KMS-11 (cell line): ENCODE data around the gene CYTH2.

Experiments used
- H2AFZ ChIP-seq: fragments of 200-600 bp; sonication (generic); 2 replicates; pipeline ENCODE4 v1.6.1; 2016; ENCODE audit warnings: antibody characterized with exemption, mixed run types, low read depth
- H3K27ac ChIP-seq: fragments of 200-600 bp; sonication (generic); 2 replicates; pipeline ENCODE4 v1.6.1; 2016; ENCODE audit warnings: mild to moderate bottlenecking, mixed run types
- H3K27me3 ChIP-seq: fragments of 200-600 bp; sonication (generic); 2 replicates; pipeline ENCODE4 v1.6.1; 2017; ENCODE audit warnings: mild to moderate bottlenecking, low read depth, mixed run types, moderate library complexity; ENCODE audit not compliant: insufficient read depth
- H3K36me3 ChIP-seq: fragments of 200-600 bp; sonication (generic); 2 replicates; pipeline ENCODE4 v1.6.1; 2017; ENCODE audit warnings: mild to moderate bottlenecking, mixed run types; ENCODE audit not compliant: insufficient read depth
- H3K4me1 ChIP-seq: fragments of 200-600 bp; sonication (generic); 2 replicates; pipeline ENCODE4 v1.6.1; 2016; ENCODE audit warnings: mild to moderate bottlenecking, low read depth, mixed run types; ENCODE audit not compliant: poor library complexity, severe bottlenecking
- H3K4me2 ChIP-seq: fragments of 200-600 bp; sonication (generic); 2 replicates; pipeline ENCODE4 v1.7.0; 2016; ENCODE audit warnings: mild to moderate bottlenecking, mixed run types
- H3K4me3 ChIP-seq: fragments of 200-600 bp; sonication (generic); IDR thresholded peaks from 2 replicates; pipeline ENCODE4 v1.6.1; 2017; ENCODE audit warnings: low read depth, low read length, mixed read lengths; ENCODE audit not compliant: insufficient read depth
- H3K79me2 ChIP-seq: fragments of 200-600 bp; sonication (generic); 2 replicates; pipeline ENCODE4 v1.6.1; 2016; ENCODE audit warnings: low read depth, mixed run types; ENCODE audit not compliant: insufficient read depth
- H3K9ac ChIP-seq: fragments of 200-600 bp; sonication (generic); 2 replicates; pipeline ENCODE4 v1.6.1; 2016; ENCODE audit warnings: mild to moderate bottlenecking, mixed run types
- H4K20me1 ChIP-seq: fragments of 200-600 bp; sonication (generic); 2 replicates; pipeline ENCODE4 v1.6.1; 2016; ENCODE audit warnings: mild to moderate bottlenecking, mixed run types; ENCODE audit not compliant: insufficient read depth
- TF ChIP-seq, protein P1 (sequence below): fragments of 200-600 bp; sonication (generic); conservative IDR thresholded peaks from 2 replicates; pipeline ENCODE4 v1.6.1; 2017; ENCODE audit warnings: low read depth, mild to moderate bottlenecking, antibody characterized with exemption, low read length, moderate library complexity, mixed read lengths

The CYTH2 gene

DNA sequence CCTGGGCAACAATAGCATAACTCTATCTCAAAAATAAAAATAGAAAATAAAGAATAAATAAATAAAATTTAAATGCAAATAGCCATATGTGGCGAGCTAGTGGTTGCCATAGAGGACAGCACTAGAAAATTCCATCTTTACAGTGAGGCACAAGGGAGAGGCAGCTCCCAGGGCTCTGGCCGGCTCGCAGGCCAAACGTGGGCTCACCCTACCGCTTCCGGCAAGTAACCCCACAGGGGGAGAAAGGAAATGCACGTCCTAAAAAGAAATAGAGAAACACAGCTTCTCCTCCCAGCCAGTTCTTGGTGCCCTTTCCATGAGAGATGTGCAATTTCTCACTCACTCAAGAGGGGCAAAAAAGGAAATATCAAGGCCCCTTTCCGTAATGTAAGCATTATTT is 35.8 kb upstream of the CYTH2 start:
- no peaks in the 10 kb centered on the region for H3K36me3 ChIP-seq

DNA sequence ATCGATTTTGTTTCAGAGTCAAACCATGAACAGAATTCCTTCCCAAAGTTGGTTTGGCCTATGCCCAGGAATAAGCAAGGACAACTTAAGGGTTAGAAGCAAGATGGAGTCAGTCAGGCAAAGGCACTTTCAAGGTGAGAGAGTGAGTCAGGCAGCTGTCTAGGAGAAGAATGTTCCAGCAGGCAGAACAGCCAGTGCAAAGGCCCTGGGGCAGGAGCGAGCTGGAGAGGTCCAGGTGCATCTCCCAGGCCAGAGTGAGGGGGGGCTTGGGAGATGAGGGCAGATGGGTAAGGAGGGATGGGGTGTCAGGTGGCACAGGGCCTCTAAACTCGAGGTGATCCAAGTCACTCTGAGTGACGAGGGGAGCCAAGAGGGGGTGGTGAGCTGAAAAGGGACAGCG is 32.6 kb upstream of the CYTH2 start:
- H3K4me2 ChIP-seq = no peak overlapping the region

More for the DNA sequence above, 35.8 kb upstream of the CYTH2 start:
- Histone ChIP-seq H3K4me1 (no peaks in the 10 kb centered on the region), H3K27me3 (no peaks in the 10 kb centered on the region; the same call in 1 of the 2 replicates), H4K20me1 (no peaks in the 10 kb centered on the region), H3K79me2 (no peaks in the 10 kb centered on the region), H3K27ac (no peak overlapping the region), H3K4me3 (no peak overlapping the region), H2AFZ (no peak overlapping the region), H3K4me2 (no peak overlapping the region), H3K9ac (no peak overlapping the region)
- TF ChIP-seq, protein P1, sequence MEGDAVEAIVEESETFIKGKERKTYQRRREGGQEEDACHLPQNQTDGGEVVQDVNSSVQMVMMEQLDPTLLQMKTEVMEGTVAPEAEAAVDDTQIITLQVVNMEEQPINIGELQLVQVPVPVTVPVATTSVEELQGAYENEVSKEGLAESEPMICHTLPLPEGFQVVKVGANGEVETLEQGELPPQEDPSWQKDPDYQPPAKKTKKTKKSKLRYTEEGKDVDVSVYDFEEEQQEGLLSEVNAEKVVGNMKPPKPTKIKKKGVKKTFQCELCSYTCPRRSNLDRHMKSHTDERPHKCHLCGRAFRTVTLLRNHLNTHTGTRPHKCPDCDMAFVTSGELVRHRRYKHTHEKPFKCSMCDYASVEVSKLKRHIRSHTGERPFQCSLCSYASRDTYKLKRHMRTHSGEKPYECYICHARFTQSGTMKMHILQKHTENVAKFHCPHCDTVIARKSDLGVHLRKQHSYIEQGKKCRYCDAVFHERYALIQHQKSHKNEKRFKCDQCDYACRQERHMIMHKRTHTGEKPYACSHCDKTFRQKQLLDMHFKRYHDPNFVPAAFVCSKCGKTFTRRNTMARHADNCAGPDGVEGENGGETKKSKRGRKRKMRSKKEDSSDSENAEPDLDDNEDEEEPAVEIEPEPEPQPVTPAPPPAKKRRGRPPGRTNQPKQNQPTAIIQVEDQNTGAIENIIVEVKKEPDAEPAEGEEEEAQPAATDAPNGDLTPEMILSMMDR = no peak

DNA sequence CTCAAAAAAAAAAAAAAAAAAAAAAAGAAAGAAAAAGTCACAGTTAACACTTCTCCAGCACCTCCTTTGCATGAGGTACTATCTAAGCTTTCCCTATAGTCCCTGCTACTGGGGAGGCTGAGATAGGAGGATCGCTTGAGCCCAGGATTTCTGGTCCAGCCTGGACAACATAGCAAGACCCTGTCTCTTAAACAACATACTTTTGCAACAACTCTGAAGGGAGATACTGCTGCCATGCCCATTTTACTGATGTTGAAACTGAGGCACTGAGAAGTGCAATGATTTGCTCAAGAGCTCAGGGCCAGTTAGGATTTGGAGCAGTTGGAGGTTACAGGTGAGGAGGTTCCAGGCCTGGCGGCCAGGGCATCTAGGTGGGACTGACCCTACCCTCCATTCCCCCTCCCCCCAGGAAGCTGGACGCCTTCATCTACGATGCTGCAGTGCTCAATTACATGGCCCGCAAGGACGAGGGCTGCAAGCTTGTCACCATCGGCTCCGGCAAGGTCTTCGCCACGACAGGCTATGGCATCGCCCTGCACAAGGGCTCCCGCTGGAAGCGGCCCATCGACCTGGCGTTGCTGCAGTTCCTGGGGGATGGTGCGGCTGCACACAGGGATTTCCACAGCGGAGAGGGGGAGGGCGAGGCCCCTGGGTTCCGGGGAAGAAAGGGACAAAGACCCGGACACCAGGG is 27.7 kb upstream of the CYTH2 start:
- no peak overlapping the region for H3K4me3 ChIP-seq
- no peak overlapping the region for H3K4me2 ChIP-seq
- H3K4me1 ChIP-seq = peaks cover 11% of the 10 kb centered on the region
- H3K27me3 ChIP-seq = no peaks in the 10 kb centered on the region; the same call in 1 of the 2 replicates
- peaks cover 7% of the 10 kb centered on the region for H3K79me2 ChIP-seq
- no peak overlapping the region for H2AFZ ChIP-seq
- TF ChIP-seq, protein P1 = no peak
- H3K27ac ChIP-seq = no peak overlapping the region
- no peak overlapping the region for H3K9ac ChIP-seq
- no peaks in the 10 kb centered on the region for H3K36me3 ChIP-seq
- H4K20me1 ChIP-seq = no peaks in the 10 kb centered on the region

More for the DNA sequence above, 32.6 kb upstream of the CYTH2 start:
- no peak overlapping the region for H3K9ac ChIP-seq
- no peaks in the 10 kb centered on the region for H3K4me1 ChIP-seq
- no peaks in the 10 kb centered on the region for H3K36me3 ChIP-seq
- no peaks in the 10 kb centered on the region; the same call in 1 of the 2 replicates for H3K27me3 ChIP-seq
- no peaks in the 10 kb centered on the region for H4K20me1 ChIP-seq
- no peaks in the 10 kb centered on the region for H3K79me2 ChIP-seq
- no peak overlapping the region for H3K4me3 ChIP-seq
- no peak overlapping the region for H3K27ac ChIP-seq
- H2AFZ ChIP-seq = no peak overlapping the region
- TF ChIP-seq, protein P1 = no peak

DNA sequence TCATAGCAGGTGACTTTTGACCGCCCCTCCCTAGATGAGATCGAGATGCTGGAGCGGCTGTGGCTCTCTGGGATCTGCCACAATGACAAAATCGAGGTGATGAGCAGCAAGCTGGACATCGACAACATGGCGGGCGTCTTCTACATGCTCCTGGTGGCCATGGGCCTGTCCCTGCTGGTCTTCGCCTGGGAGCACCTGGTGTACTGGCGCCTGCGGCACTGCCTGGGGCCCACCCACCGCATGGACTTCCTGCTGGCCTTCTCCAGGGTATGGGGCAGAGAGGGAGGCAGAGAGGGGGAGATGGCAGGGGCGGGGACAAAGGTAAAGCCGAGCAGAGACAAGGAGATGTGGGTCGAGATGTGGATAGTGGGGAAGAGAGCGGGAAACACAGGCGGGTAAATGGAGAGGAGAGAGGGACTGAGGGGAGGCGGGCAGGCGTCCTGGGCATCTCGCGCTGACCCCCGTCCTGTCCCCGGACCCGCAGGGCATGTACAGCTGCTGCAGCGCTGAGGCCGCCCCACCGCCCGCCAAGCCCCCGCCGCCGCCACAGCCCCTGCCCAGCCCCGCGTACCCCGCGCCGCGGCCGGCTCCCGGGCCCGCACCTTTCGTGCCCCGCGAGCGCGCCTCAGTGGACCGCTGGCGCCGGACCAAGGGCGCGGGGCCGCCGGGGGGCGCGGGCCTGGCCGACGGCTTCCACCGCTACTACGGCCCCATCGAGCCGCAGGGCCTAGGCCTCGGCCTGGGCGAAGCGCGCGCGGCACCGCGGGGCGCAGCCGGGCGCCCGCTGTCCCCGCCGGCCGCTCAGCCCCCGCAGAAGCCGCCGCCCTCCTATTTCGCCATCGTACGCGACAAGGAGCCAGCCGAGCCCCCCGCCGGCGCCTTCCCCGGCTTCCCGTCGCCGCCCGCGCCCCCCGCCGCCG is 26.8 kb upstream of the CYTH2 start:
- Histone ChIP-seq H3K27ac (no peak overlapping the region), H3K79me2 (peaks cover 16% of the 10 kb centered on the region)
- TF ChIP-seq, protein P1 = no peak

More for the DNA sequence above, 26.8 kb upstream of the CYTH2 start:
- Histone ChIP-seq H3K27me3 (no peaks in the 10 kb centered on the region; the same call in 1 of the 2 replicates), H4K20me1 (no peaks in the 10 kb centered on the region), H3K4me3 (no peak overlapping the region), H3K9ac (no peak overlapping the region), H3K4me1 (peaks cover 20% of the 10 kb centered on the region), H2AFZ (no peak overlapping the region), H3K4me2 (no peak overlapping the region), H3K36me3 (peaks cover 3% of the 10 kb centered on the region; the same call in 1 of the 2 replicates)
